Stimulated activated CD4-positive, alpha-beta T cell treated with anti-CD3 and anti-CD28 coated beads, TNF-alpha, amount 100 ng/mL, for 48 hours (primary cell): ENCODE data around the gene GORASP1.

Source experiments
- DNase-seq, 3 donors: peaks; one replicate each; pipeline ENCODE4 v3.0.0-alpha.2; 2020; ENCODE audit warnings: low read depth in 3 of 3

Gene GORASP1

DNA sequence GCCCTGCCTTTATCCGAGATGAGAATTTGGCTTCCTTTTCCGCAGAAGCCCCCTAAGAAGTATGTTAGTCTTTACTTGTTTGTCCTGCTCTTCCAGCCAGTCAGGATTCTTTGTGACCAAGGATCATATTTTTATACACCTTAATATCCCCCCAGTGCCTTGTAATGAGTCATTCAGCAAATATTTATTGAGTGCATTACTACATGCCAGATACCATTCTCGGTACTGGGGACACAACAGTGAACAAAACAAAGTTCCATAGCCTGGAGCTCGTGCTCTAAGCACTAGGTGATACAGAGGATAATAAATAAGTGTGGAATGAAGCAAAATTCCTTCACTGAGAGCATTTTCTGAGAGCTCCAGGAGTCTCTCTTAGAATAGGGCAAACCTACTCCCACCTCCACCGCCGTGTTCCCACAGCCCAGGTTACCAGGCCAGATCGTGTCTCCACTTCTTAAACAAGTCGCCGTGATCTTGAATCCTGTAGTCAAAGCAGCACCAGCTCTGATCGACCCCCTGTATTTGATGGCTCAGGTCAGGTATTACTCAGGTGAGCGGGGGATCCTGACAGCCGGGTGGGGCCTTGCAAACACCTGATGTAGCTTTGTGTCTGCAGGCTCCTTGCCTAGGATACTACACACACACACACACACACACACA lies 18.5 kb upstream of the GORASP1 start:
- no peak for DNase-seq

DNA sequence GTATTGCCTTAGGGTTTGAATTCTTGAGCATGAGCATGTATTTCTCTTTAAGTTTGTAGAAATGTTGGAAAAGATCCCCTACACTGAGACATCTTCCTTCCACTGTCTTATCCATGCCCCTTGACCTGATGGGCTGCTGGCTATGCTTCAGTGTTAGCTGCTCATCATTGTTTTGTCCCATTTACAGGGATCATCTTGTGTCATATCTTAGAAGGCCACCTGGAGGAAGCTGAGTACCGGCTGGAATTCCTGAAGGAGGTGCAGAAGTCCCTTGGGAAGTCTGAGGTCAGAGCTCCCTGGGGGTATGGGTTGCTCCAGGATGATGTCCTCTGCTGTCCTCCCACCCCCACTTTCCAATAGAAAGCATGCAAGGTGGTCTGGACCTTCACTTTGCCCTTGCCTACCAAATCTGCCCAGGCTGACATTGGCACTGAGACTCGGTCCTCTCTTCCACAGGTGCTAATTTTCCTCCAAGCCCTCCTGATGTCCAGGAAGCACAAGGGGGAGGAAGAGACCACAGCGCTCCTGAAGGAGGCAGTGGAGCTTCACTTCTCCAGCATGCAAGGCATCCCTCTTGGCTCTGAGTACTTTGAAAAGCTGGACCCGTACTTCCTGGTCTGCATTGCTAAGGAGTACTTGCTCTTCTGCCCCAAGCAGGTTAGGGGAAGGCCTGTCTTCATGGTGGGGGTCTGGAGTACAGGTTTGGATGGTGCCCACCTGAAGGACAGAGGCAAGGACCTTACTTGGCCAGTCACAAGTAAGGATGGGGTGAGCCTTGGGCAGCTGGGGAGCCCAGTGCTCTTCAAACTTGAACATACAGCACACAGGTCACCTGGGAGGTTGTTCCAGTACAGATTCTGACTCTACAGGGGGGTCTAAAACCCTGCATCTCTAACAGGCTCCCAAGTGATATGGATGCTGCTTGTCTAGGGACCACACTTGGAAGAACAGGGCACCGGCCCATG lies 17.7 kb upstream of the GORASP1 start:
- no peak for DNase-seq

DNA sequence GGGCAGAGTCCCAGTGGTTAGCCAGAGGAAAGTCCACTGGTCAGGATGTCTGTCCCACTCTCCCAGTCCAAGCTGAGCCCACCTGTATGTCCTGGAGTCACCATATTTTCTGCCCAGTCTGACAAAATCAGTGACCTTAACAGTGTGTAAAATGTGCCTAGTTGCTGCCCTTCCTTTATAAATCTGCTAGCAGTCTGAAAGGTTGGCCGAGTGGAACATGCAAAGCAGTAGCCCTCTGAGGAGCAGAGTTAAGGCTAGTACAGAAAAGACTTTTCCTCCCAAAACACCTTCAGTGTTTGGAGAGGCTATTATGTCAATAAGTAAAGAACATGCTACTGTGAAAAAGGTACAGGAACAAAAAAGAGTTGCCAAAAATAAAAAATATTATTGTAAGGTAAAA lies 15.4 kb upstream of the GORASP1 start:
- DNase-seq, result no peak

DNA sequence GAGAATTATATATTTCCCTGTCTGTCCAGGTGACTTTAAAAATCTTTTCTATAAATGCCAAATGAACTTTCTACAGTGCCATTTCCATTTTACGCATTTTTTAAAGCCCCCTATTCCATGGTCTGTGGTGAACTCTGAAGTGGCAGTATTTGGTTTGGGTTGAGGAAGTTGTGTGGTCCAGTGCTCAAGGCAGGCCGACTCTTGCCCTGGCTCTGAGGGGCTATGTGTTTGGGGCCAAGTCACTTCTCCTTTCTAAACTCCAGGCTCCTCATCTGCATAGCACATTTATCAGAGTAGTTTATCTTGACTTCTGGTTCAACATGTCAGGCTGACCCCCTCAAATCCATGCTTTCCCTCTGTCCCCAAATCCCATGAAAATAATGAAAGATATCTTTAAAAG lies 14.2 kb upstream of the GORASP1 start:
- DNase-seq, result no peak

DNA sequence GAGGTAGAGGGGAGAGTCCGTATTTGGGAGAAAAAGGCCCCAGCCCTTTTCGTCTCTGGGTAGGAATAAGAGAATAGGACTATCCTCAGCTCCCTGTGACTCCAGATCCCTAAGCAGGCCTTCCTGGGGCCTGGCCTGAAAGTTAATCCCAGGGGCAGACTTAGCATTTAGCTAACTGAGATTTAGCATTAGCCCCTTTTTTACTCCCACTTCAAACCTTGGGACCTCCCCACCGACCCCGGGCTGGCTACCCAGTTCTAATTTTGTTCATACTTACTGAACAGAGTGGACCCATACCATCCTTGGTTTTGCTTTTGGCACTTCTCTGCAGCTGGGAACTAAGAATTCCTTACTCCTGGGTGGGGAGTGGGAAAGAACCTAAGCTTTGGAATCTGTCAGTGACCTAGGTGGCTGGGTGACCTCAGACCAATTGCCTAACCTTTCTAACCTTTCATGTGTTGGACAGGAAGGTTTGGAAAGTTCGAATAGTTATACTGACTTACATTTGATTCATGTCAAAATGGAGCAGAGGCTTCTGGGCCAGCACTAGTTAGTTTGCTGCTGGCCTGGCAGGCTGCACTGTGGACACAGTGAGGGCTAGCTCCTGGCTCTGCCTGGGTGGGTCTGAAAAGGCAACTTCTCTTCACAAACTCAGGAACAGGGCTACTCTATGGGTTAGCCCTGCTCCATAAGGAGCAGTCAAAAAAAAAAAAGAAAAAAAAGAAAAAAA lies 11.7 kb upstream of the GORASP1 start:
- DNase-seq, result no peak

DNA sequence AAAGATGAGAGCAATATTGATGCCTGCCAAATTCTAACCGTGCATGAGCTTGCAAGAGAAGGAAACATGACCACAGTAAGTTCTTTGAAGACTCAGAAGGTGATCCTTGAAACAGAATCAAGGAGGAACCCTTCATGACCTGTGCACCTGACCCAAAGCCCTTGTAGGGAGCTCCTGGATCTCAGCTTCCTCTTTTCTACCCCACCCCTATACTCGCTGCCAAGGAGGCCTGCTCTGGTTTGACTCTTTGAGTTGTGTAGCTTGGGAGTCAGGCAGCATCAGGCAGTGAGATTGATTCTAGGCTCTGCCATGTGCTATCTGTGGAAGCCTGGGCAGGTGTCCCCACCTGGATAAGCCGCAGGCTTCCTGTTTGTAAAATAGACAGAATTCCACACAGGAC lies 10.7 kb upstream of the GORASP1 start:
- no peak for DNase-seq

DNA sequence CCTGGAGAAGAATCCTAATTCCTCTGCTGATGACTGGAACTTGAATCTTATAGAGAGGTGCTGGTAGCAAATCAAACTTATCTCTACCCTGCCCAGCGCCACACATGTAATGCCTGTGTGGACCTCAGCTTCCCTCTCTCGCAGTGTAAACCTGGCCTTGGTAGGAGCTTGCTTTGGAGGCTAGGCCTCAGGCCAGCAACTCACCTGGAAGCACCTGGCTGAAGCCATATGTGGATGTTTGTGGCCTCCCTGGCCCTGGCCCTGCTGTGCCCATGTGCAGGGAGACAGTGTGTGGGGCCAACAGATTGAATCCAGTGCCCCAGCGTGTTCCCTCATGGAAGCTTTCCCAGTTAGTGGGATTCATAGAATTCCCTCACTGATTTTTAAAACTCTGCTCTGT lies 8.4 kb upstream of the GORASP1 start:
- DNase-seq, result no peak

DNA sequence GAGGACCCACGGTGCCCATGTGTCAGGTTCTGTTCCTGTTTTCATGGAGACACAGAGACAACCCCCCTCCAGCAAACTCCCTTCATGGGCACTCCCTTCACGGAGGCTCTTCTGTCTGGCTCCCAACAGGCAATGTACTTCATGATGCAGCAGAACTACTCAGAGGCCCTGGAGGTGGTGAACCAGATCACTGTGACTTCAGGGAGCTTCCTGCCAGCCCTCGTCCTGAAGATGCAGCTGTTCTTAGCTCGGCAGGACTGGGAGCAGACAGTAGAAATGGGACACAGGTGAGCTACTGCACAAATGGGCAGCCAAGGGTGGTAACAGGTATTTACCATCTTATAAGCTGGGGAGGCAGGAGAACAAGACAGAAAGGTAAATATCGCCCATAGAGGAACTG lies 7.0 kb upstream of the GORASP1 start:
- DNase-seq, result no peak

DNA sequence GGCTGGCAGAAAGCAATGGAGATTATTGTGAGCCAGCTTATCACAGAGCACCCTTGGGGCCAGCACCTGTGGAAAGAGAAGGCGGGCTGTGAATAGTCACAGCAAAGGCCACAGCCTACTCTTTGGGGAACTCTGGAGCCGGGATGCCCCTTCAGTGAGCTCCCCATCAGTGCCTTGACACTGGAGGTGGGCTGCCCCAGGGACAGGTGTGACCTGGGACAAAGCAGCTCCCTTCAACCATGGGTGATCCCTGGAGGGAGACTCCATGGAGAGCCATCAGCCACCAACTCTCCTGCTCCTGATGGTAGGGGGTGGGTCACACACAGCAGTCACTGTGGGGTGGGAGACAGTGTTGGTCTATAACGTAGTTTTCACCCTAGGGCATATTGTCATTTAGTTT lies 5.9 kb upstream of the GORASP1 start:
- DNase-seq, result no peak

DNA sequence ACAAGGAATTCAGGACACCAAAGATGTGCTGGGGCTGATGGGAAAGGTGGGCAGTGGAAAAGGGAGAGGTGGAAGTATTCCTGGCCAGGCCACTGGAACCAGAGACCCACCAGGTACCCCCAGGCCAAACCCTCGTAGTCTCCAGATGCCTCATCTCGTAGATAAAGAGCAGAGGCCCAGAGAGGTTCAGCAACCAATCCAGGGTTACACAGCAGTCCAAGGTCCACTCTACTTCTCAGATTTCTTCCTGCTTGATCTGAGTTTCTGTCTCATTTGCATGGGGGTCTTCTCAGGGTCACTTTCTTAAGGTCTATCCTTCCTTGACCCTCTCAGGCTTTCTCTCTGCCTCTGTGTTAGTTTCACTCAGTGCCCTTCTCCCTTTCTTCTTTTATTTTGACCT lies 5.1 kb upstream of the GORASP1 start:
- DNase-seq, result no peak

DNA sequence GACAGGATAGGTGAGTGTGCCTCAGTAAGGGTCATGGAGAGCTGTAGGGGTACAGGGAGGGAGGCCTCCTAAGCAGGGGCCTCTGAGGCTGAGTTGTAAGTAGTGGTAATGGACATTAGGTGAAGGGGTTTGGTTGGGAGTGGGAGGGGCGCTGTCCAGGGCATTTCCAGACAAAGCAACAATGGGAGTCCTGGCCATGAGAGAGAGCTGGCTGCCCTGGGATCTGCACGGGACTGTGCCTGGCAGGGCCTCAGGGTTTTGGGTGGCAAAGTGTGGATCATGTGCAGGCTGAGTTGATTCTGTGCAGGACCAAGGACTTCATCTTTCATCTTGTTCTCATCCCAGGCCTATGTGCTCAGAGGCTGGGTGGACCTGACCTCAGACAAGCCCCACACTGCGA lies 4.7 kb upstream of the GORASP1 start:
- no peak for DNase-seq

DNA sequence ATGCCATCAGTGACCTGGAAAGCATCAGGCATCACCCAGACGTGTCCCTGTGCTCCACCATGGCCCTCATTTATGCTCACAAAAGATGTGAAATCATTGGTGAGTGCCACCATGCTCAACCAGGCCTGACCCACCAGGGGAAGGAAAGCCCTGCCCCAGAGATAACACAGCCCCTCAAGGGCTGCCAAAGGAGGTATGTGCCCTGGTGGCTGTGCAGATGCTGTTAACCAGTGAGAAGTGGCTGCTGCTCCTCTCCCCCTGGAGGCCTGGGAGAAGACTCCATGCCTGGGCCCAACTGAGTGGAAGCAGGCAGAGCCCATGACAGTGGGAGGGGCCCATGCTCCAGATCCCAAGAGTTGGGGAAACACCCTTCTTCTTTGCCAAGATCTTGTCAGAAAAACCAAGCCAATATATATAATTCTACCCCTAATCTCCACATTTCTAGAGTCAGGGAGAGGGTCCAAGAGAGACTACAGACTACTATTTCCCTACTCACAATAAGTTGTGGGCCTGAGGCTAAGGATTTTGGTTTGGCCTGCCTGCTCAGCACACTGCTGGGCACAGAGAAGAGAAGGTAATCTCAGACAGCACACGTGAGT lies 2.7 kb upstream of the GORASP1 start:
- no peak for DNase-seq

DNA sequence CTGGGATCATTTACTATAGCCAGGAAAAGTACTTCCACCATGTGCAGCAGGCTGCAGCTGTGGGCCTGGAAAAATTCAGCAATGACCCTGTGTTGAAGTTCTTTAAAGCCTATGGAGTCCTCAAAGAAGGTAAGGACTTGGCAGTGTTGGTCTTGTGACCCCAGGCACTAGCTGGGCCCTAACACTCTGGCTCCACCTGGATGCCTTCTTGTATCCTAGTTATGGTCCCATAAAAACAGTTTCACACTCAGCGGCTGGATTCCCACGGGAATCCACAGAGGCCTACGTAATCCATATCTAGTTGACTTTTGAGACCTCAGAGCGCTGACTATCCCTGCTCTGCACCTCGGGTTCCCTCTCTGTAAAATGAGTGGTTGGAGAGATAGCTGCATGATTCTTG lies 1.7 kb upstream of the GORASP1 start:
- DNase-seq, result no peak

DNA sequence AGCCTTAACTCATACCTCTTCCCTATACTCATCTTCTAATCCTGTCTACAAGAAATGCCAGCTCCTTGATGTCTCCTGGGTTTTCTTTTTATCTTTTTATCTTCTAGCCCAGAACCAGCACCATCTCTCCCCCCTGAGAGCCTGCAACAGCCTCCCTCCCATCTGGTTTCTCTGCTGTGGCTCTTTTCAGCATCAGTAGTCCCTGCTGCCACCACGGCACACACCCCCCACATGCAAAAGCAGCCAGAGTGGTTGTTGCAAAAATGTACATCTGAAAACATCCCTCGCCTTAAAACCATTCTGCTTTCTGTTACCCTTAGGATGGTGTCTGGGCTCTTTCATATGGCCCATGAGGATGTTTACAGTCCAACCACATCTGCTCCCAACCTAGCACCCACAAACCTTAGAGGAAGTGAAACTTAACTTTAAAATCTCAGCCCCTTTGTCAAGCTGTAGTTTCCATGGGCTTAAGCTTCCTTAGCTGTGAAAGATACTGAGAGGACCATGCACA lies 828 bp upstream of the GORASP1 start:
- DNase-seq, result no peak

DNA sequence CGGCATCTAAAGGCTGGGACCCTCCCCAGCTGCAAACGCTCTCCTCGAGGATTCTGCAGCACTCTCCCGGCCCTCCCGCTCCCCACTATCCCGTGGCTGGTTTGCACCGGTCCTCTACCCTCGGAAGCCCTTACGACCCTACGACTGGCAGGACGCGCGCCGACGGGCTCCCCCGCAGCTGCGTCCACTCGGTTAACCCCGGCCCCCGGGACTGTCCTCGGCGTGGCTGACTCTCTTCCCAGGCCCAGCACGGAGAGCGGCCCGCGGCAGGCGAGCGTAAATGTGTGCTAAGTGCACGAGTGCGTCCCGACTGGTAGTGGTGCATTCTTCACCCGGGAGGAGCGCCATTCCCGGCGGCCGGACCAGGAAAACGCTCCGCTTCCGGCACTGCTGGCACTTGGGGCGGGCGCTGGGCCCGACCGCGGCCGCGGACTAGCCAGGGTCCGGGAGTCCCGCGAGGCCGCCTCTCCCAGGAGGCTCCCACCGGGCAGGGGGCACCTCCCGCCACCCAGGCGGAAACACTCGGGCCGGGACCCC lies 508 bp downstream of the GORASP1 start:
- no peak for DNase-seq

DNA sequence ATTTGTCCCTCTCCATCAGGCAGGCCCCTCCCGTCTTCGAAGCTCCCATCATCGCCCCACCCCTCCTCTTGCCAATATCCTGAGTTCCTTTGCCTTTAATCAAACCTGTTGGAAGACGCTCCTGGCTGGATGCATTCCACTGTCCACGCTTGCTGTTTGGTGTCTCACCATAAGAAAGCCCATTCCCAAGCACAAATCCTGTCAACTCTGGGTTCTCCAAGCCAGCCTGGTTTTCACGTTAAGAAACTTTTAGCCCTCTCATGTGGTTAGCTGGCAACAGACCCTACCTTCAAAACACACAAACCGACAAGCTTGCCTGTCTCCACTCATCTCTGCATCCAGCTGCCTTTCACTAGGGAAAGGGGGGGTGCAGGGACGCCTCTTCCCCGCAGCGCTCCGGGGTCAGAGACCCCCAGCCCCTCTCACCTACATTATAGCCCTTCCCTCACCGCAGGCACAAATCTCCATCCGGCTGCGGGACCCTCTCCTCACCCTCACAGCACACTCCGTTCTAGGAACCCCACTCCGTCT lies 1.1 kb downstream of the GORASP1 start:
- no peak for DNase-seq

DNA sequence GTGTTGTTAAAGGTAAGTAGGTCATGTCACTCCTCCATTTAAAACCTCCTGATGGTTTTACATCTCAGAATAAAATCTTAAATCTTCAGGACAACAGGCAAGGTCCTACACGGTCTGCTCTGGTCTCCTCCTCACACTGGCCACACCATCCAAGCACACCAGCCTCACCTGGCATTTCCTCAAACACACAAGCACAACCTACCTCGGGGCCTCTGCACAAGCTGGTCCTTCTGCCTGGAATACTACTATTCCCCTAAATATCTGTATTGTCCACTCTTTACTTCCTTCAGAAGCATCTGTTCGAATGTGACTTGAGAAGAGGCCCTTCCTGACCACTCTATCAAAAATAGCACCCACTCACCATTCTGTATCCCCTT lies 1.8 kb downstream of the GORASP1 start:
- DNase-seq, result no peak

DNA sequence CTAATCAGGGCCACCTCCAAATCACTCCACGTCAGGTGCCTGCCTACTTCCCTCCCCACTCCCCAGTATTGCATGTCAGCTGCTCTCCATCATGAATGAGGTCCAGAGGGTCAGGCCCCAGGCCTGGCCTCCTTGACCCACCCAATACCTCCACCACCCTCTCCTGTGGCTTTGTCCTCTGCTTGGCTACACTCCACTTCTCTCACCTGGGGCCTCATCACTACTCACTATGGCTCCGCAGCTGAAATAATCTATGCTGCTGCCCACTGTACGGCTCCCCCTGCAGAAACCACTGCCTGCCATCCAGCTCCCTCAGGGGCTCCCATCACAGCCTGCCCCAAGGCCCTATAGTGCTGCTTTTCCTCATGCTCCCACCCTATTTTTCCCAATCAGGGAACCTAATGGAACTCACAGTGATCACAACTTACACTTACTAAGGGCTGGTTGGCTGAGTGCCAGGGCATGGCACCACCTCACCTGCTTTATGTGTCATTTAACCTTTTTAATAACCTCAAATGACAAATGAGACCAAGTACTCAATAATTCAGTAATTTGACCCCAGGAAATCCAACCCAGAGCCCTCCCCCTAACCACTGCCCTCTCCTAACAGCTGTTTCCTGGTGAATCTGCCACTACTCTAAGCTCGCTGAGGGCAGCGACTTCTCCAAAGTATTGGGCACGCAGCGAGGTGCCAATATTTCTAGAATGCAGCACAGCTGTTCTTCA lies 2.3 kb downstream of the GORASP1 start:
- no peak for DNase-seq

DNA sequence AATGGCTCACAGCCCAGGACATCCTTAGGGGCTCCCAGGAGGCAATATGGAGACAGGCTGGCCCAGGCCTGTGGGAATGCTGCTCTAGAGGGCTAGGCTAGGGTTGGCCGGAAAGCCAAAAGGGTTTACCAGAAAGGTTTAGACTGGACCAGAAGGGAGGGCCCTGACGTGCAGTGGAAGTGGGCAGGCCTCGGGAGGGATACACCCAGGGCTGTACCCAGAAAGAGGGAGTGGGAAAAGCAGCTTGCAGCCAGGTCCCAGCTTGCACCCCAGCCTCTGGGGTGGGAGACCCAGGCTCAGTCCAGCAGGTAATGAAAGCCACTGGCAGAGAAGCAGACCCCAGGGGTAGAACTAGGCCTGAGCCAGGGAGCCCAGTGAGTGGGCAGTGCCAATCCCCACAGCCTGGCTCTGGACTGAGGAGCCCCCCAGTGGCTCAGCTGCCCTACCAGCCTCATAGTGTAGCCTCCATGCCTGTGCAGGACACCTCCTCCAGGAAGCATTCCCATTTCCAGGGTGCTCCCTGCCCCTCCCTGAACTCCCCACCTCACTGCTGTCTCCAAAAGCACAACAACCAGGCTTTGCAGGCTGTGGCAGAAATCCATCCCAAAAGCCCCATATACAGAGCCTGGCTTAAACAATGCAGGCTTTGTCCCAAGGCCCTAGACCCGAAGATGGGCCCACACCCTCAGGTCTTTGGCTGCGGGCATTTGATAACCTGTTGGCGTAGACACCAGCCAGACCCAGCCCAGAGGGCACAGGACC lies 3.5 kb downstream of the GORASP1 start:
- DNase-seq, result no peak

DNA sequence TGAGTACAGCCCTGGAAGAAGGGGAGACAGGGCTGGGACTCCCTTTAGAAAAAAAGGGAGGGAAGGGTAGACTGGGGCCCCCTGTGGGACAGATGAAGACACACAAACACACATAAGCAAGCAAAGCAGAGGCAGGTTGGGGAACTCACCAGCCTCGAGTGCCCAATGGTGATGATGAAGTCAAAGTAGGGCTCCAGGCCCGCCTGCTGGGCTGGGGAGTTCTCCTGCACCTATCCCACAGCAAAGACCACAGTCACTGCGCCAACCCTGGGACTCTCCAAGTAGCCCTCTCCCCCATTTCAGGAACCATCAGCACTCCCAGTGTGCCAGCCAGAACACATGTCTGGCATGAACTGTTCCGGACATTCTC lies 4.1 kb downstream of the GORASP1 start:
- DNase-seq, result no peak
